HepG2 (cell line): ENCODE data around the gene MED15. TPM values are rescaled to one million over a fixed set of nuclear protein-coding genes. Genes with fewer than 3 reads are reported as not detected.
"Not testable (repeated sequence)": the region's sequence is repeated elsewhere in the genome, so short reads cannot be mapped to it uniquely, and the experiment has no call there.

Experiments used
- ATAC-seq: fragments of 200-7000 bp; cut with Tn5 transposase; 3 replicates; pipeline ENCODE4 v1.9.1; 2020; ENCODE audit warnings: mild to moderate bottlenecking, moderate library complexity
- BruUV-seq: library from RNA; stranded (reverse); fragments of 400-500 nt; replicated peaks from 2 replicates; lab custom pipeline; 2021; lab: Mats Ljungman, UMichigan
- CTCF ChIA-PET: fragments of 300-600 bp; formaldehyde crosslinking; extraction: SDS; loops from one replicate; lab custom pipeline; 2021; ENCODE audit warnings: low total read pairs, inconsistent platforms, low intra/inter-chr PET ratio; lab: Yijun Ruan, JAX
- POLR2A ChIA-PET: fragments of 350-600 bp; sonication (Branson Sonifier 250); formaldehyde crosslinking; loops from one replicate; lab custom pipeline; 2020; ENCODE audit warnings: antibody characterized with exemption, inconsistent platforms; lab: Yijun Ruan, JAX
- DNase-seq: peaks from one replicate; pipeline ENCODE4 v3.0.0-alpha.2; 2015; ENCODE audit warnings: low spot score
- FAIRE-seq: peaks from 3 replicates; lab custom pipeline; 2011; peaks lifted over from hg19 to GRCh38; lab: Jason Lieb, UNC
- H2AFZ ChIP-seq: one replicate; pipeline ENCODE4 v1.6.1; 2011; ENCODE audit warnings: low read length, inconsistent platforms
- H3K27ac ChIP-seq: fragments of 300-600 bp; 3 replicates; pipeline ENCODE4 v1.8.0; 2011; ENCODE audit warnings: mixed run types, mild to moderate bottlenecking, mixed read lengths, low read length, inconsistent platforms; ENCODE audit not compliant: insufficient read depth; ENCODE audit errors: extremely low read length
- H3K27me3 ChIP-seq, 2 experiments: fragments of 200-600 bp in 1 of 2; 2 replicates in 1 of 2; 3 replicates in 1 of 2; pipeline versions ENCODE4 v1.6.0 to v1.8.0; 2011; ENCODE audit warnings: low read length in 2 of 2, mild to moderate bottlenecking in 2 of 2, moderate library complexity in 2 of 2, inconsistent platforms in 1 of 2; ENCODE audit not compliant: insufficient read depth in 2 of 2, control insufficient read depth in 1 of 2
- H3K36me3 ChIP-seq, 2 experiments: fragments of 200-600 bp in 1 of 2; replicated peaks in 1 of 2; 2 replicates in 1 of 2; 3 replicates in 1 of 2; pipeline versions ENCODE4 v1.5.1 to v1.8.0; 2011; ENCODE audit warnings: low read length in 2 of 2, inconsistent platforms in 1 of 2; ENCODE audit not compliant: insufficient read depth in 2 of 2, control insufficient read depth in 1 of 2
- H3K4me1 ChIP-seq: 2 replicates; pipeline ENCODE4 v1.5.1; 2012; ENCODE audit warnings: low read length, inconsistent platforms; ENCODE audit not compliant: insufficient read depth
- H3K4me2 ChIP-seq: 2 replicates; pipeline ENCODE4 v1.6.0; 2011; ENCODE audit warnings: low read depth, low read length, inconsistent platforms
- H3K4me3 ChIP-seq, 3 experiments: fragments of 200-600 bp in 1 of 3; sonication (generic), shearing (Covaris generic) in 1 of 3; replicated peaks in 1 of 3; 2 replicates each; pipeline ENCODE4 v1.5.1; 2011 to 2016; ENCODE audit warnings: low read length in 3 of 3, inconsistent platforms in 2 of 3, low read depth in 2 of 3, mild to moderate bottlenecking in 2 of 3, control low read depth in 1 of 3, mixed read lengths in 1 of 3; ENCODE audit not compliant: insufficient read depth in 1 of 3
- H3K79me2 ChIP-seq: one replicate; pipeline ENCODE4 v1.6.1; 2011; ENCODE audit warnings: low read length, inconsistent platforms; ENCODE audit not compliant: insufficient read depth
- H3K9ac ChIP-seq: 2 replicates; pipeline ENCODE4 v1.6.0; 2011; ENCODE audit warnings: mild to moderate bottlenecking, low read depth, low read length, inconsistent platforms; ENCODE audit not compliant: insufficient read depth
- H3K9me3 ChIP-seq: 2 replicates; pipeline ENCODE4 v1.5.1; 2012; ENCODE audit warnings: mild to moderate bottlenecking, low read length
- H4K20me1 ChIP-seq: 2 replicates; pipeline ENCODE4 v1.6.0; 2011; ENCODE audit warnings: inconsistent platforms, mild to moderate bottlenecking, low read length, moderate library complexity; ENCODE audit not compliant: insufficient read depth
- DNMT3B ChIP-seq: conservative IDR thresholded peaks from 2 replicates; pipeline ENCODE4 v1.6.1; 2016; ENCODE audit warnings: missing biosample characterization, control low read depth
- DR1 ChIP-seq: sonication (generic); formaldehyde crosslinking; IDR thresholded peaks from 2 replicates; pipeline ENCODE4 v1.8.0; 2021; ENCODE audit warnings: mild to moderate bottlenecking, missing genetic modification reagents, inconsistent platforms
- EHMT2 ChIP-seq: fragments of 200-600 bp; sonication (generic); IDR thresholded peaks from 2 replicates; pipeline ENCODE4 v1.7.0; 2017; ENCODE audit warnings: antibody characterized with exemption, low read depth, low read length, borderline replicate concordance
- EZH2 ChIP-seq: conservative IDR thresholded peaks from 2 replicates; pipeline ENCODE4 v1.6.1; 2012; ENCODE audit warnings: mild to moderate bottlenecking, low read depth, low read length, moderate library complexity
- FOXP1 ChIP-seq, 2 experiments: fragments of 450-650 bp in 1 of 2; IDR thresholded peaks; 2 replicates each; pipeline ENCODE4 v1.6.1; 2017 to 2018; ENCODE audit warnings: antibody characterized with exemption in 1 of 2
- HMGA1 ChIP-seq: sonication (generic); formaldehyde crosslinking; conservative IDR thresholded peaks from 2 replicates; pipeline ENCODE4 v1.4.0; 2020; ENCODE audit warnings: missing genetic modification reagents
- ISL2 ChIP-seq: sonication (generic); formaldehyde crosslinking; IDR thresholded peaks from 2 replicates; pipeline ENCODE4 v1.5.0; 2020; ENCODE audit warnings: missing genetic modification reagents
- JDP2 ChIP-seq: sonication (generic); formaldehyde crosslinking; IDR thresholded peaks from 2 replicates; pipeline ENCODE4 v1.8.1; 2022; ENCODE audit warnings: missing genetic modification reagents, borderline replicate concordance
- KDM5A ChIP-seq: fragments of 200-600 bp; sonication (generic); IDR thresholded peaks from 2 replicates; pipeline ENCODE4 v1.7.0; 2018; ENCODE audit warnings: antibody characterized with exemption, mild to moderate bottlenecking, low read length, borderline replicate concordance
- POLR2AphosphoS2 ChIP-seq: IDR thresholded peaks from 2 replicates; pipeline ENCODE4 v1.6.1; 2011; ENCODE audit warnings: low read depth, low read length, improper control_type of control experiment
- TCF12 ChIP-seq, 2 experiments: fragments of 450-650 bp in 1 of 2; sonication (generic) in 1 of 2; formaldehyde crosslinking in 1 of 2; IDR thresholded peaks; 2 replicates each; pipeline versions ENCODE4 v1.6.1 to v1.8.0; 2017 to 2022; ENCODE audit warnings: antibody characterized with exemption in 1 of 2, mild to moderate bottlenecking in 1 of 2, missing genetic modification reagents in 1 of 2, moderate library complexity in 1 of 2
- ZNF503 ChIP-seq: sonication (generic); formaldehyde crosslinking; IDR thresholded peaks from 2 replicates; pipeline ENCODE4 v1.4.0; 2020; ENCODE audit warnings: missing genetic modification reagents
- ZNF674 ChIP-seq: sonication (generic); formaldehyde crosslinking; IDR thresholded peaks from 2 replicates; pipeline ENCODE4 v1.5.0; 2020; ENCODE audit warnings: low read depth, mild to moderate bottlenecking, missing genetic modification reagents
- ZNF775 ChIP-seq: sonication (generic); formaldehyde crosslinking; IDR thresholded peaks from 2 replicates; pipeline ENCODE4 v1.4.0; 2020; ENCODE audit warnings: missing genetic modification reagents, mild to moderate bottlenecking, moderate library complexity, borderline replicate concordance
- WGBS: methylation state at CpG from one replicate; pipeline ENCODE4 v1.1.6; 2017; ENCODE audit warnings: low lambda C conversion rate; 5-methylcytosine and 5-hydroxymethylcytosine counted together
- in situ Hi-C: cut with HindIII; loops from 2 replicates; pipeline ENCODE4 v1.10.0; 2017; ENCODE audit warnings: low pct_unique_long_range_greater_than_20kb; ENCODE audit not compliant: extremely low pct_ligation_motif_present
- intact Hi-C: fragments of 100-400 bp; cut with micrococcal nuclease; formaldehyde crosslinking; loops from one replicate; pipeline ENCODE4 v1.10.0; 2022; ENCODE audit not compliant: unreplicated experiment
- polyA plus RNA-seq, 8 experiments: library from polyadenylated mRNA; depleted of rRNA in 3 of 8; stranded (reverse) in 7 of 8; unstranded in 1 of 8; fragments of >200 nt; fragmentation: Illumina TruSeq in 4 of 8; extraction: Trizol in 4 of 8; gene quantifications; 2 replicates each; pipeline versions ENCODE4 v1.2.1 to v1.2.3, GENCODE V29; 2011 to 2016; ENCODE audit warnings: low read depth in 4 of 8, missing spikeins in 1 of 8, mixed read lengths in 1 of 8; ENCODE audit not compliant: insufficient read depth in 1 of 8
- total RNA-seq, 5 experiments: library from RNA; depleted of rRNA; stranded (reverse); fragments of >200 nt; fragmentation: Illumina TruSeq; extraction: Trizol; gene quantifications; 2 replicates each; pipeline ENCODE4 v1.2.3, GENCODE V29; 2016; ENCODE audit warnings: low read depth in 1 of 5
- TF ChIP-seq, protein P1 (sequence below): IDR thresholded peaks from 2 replicates; pipeline ENCODE4 v1.6.1; 2016

The MED15 gene
- total and polyA plus RNA-seq, 2 of the 13 experiments (the other 11 are each of a cell fraction or from before 2014, with no cell fraction given), result 14.3 to 27.0 TPM

- H3K9me3 ChIP-seq, FAIRE-seq, intact Hi-C loops, H3K4me2 ChIP-seq, POLR2A ChIA-PET, H2AFZ ChIP-seq, H3K4me1 ChIP-seq, ATAC-seq, H4K20me1 ChIP-seq, H3K79me2 ChIP-seq, H3K36me3 ChIP-seq, H3K4me3 ChIP-seq, in situ Hi-C loops, BruUV-seq, H3K9ac ChIP-seq, H3K27me3 ChIP-seq, CTCF ChIA-PET, H3K27ac ChIP-seq, DNase-seq: not testable (repeated sequence)
- 99% methylated on average over 7 of the region's 7 CpGs for WGBS
These were observed 24.3 kb upstream of the MED15 start for GRCh38 chr22:20483143-20483506.

DNA sequence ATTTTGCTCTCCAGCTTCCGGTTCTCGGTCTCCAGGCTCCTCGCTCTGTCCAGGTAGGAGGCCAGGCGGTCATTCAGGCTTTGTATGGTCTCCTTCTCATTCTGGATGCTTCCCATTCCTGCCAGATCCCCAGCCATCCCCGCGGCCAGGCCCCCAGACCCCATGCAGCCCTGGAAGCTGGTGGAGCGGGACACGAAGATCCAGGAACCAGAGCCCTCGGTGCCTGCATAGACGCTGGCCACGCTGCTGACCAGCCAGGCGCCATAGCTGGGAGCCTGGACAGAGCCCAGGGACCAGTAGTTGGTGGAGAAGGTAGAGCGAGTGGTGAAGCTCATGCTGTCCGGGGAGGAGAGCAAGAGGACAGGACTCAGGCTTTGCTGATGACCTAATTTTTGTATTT, 23.6 kb upstream of the MED15 start:
- CTCF ChIA-PET, result no interaction called here
- 99% methylated on average over 14 of the region's 14 CpGs for WGBS

More for the DNA sequence above, 23.6 kb upstream of the MED15 start:
- Histone ChIP-seq H4K20me1 (no peaks in the 10 kb centered on the region), H3K4me2 (no peak overlapping the region), H3K4me1 (peaks cover 7% of the 10 kb centered on the region; the same call in 1 of the 2 replicates), H2AFZ (no peak overlapping the region), H3K4me3 (no peak overlapping the region), H3K27me3 (no peaks in the 10 kb centered on the region), H3K27ac (no peak overlapping the region), H3K9ac (no peak overlapping the region), H3K9me3 (no peaks in the 10 kb centered on the region), H3K36me3 (peaks cover 0 to 12% of the 10 kb centered on the region in 2 experiments; a peak in 4 of 5 replicates), H3K79me2 (no peaks in the 10 kb centered on the region)
- in situ Hi-C loops, result no loop called here
- no peak for ATAC-seq
- TF ChIP-seq ZNF674 (CRISPR knock-in tag) (no peak), POLR2AphosphoS2 (no peak), EHMT2 (no peak), DR1 (no peak), JDP2 (no peak), ZNF503 (CRISPR knock-in tag) (no peak), DNMT3B (CRISPR knock-in tag) (no peak), EZH2 (no peak), TCF12 (IDR thresholded peaks at IDR 0.05) (no peak), TCF12 (CRISPR knock-in tag; IDR thresholded peaks at IDR 0.05) (no peak), ZNF775 (CRISPR knock-in tag) (no peak), KDM5A (no peak), ISL2 (CRISPR knock-in tag) (no peak), FOXP1 (IDR thresholded peaks at IDR 0.05) (no peak), FOXP1 (CRISPR knock-in tag; IDR thresholded peaks at IDR 0.05) (no peak), HMGA1 (no peak)
- TF ChIP-seq, protein P1, sequence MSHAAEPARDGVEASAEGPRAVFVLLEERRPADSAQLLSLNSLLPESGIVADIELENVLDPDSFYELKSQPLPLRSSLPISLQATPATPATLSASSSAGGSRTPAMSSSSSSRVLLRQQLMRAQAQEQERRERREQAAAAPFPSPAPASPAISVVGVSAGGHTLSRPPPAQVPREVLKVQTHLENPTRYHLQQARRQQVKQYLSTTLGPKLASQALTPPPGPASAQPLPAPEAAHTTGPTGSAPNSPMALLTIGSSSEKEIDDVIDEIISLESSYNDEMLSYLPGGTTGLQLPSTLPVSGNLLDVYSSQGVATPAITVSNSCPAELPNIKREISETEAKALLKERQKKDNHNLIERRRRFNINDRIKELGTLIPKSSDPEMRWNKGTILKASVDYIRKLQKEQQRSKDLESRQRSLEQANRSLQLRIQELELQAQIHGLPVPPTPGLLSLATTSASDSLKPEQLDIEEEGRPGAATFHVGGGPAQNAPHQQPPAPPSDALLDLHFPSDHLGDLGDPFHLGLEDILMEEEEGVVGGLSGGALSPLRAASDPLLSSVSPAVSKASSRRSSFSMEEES (CRISPR knock-in tag), result no peak
- DNase-seq, result no peak
- no TSS peak for BruUV-seq
- intact Hi-C loops, result no loop called here
- FAIRE-seq, result no peak
- POLR2A ChIA-PET, result no interaction called here
